GM18951 (cell line): Measurements from ENCODE around the gene SKI.
"Not testable (repeated sequence)": the region's sequence is repeated elsewhere in the genome, so short reads cannot be mapped to it uniquely, and the experiment has no call there.

Experiments used
- POLR2A ChIP-seq: IDR thresholded peaks from 4 replicates; pipeline ENCODE4 v1.6.1; 2011; ENCODE audit warnings: mild to moderate bottlenecking; ENCODE audit not compliant: insufficient read length, insufficient read depth; ENCODE audit errors: extremely low read depth
- in situ Hi-C: fragments of 300-500 bp; cut with MboI; formaldehyde crosslinking; loops from one replicate; pipeline ENCODE4 v1.12.0; 2022; ENCODE audit warnings: low sequenced_read_pairs, mixed read lengths, inconsistent platforms; ENCODE audit not compliant: unreplicated experiment

Gene SKI

GRCh38 chr1:2288311-2288710 is 60.2 kb downstream of the SKI start:
- in situ Hi-C loops = no loop called here
- TF ChIP-seq POLR2A = no peak

GRCh38 chr1:2288816-2289536 is 60.9 kb downstream of the SKI start:
- in situ Hi-C loops = no loop called here
- no peak for TF ChIP-seq POLR2A

- in situ Hi-C loops = no loop called here
- no peak for TF ChIP-seq POLR2A
Measured at GRCh38 chr1:2289607-2290006, 61.5 kb downstream of the SKI start.

- TF ChIP-seq POLR2A = no peak
- in situ Hi-C loops = no loop called here
Measured at GRCh38 chr1:2290171-2290578, 62.1 kb downstream of the SKI start.

GRCh38 chr1:2290595-2291510 is 62.7 kb downstream of the SKI start:
- in situ Hi-C loops = no loop called here
- no peak for TF ChIP-seq POLR2A

DNA sequence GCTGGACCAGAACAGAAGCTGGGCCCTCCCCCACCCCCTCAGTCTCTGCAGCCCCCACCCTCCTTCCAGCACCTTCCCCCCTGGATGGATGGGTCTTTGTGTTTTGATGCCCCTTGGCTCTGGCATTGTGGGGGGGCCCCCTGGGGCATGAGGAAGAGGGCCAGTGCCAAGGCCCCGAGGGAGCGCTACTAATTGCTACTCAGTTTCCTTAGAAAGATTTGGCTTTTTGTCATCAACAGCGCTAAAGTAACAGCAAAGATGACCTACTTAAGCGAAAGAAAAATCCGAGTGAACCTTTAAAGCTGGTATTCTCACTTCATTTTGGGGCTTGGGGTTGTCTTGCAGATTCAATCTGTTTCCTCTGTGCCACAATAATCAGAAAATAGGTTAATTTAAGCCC is 63.5 kb downstream of the SKI start:
- no peak for TF ChIP-seq POLR2A
- in situ Hi-C loops = no loop called here

DNA sequence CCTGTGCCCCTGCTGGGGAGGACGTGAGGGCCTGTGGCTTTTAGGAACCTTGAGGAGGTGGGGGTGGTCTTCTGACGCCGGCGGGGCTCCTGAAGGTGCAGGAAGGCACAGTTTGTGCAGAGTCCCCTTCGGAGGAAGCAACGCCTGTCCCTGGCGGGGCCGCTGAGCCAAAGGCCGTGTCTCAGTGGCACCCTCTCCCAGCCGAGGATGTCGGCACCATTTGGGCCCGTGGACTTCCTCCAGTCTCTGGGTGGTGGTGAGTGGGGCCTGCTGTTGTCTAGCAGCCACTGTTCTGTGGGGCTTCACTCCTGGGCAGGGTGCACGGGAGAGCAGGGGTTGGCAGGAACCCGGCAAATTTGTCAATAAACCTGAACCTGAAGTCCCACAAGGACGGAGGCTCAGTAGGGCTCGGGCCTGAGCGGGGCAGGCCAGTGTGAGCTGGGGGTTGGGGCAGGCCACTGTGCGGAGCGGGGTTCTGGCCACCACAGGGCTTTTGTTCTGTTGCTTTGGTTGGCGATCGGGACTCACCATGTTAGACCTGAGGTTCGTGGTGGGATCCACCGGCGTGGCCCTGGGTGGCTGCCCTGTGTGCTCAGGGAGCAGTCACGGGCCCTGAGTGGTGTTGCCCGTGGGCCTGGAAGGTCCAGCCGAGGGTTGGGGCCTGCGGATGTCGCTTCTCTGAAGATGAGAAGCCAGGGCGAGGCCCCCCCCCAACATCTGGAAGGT is 64.8 kb downstream of the SKI start:
- no peak for TF ChIP-seq POLR2A
- in situ Hi-C loops = no loop called here

- in situ Hi-C loops = no loop called here
- TF ChIP-seq POLR2A = no peak
Measured at GRCh38 chr1:2294033-2294724, 66.1 kb downstream of the SKI start.

GRCh38 chr1:2294725-2295078 is 66.6 kb downstream of the SKI start:
- no peak for TF ChIP-seq POLR2A
- in situ Hi-C loops = no loop called here

DNA sequence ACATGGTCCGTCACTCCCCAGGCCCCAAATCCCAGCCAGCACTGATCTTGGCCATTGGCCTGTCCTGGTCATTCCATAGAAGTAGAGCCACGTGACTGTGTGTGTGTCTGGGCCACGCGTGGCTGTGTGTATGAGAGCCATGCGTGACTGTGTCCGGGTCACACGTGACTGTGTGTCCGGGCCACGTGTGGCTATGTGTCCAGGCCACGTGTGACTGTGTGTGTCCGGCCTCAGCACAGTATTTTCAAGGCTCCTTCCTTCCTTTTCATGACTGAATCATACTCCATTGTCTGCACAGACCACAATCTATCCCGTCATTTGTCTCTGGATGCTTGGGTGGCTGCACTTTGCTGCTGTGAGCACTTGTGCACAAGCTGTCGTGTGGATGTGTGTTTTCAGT is 67.4 kb downstream of the SKI start:
- TF ChIP-seq POLR2A = no peak
- in situ Hi-C loops = no loop called here

- in situ Hi-C loops = not testable (repeated sequence)
Measured at GRCh38 chr1:2296211-2296610, 68.1 kb downstream of the SKI start.

GRCh38 chr1:2296614-2297013 is 68.5 kb downstream of the SKI start:
- no peak for TF ChIP-seq POLR2A
- in situ Hi-C loops = no loop called here

DNA sequence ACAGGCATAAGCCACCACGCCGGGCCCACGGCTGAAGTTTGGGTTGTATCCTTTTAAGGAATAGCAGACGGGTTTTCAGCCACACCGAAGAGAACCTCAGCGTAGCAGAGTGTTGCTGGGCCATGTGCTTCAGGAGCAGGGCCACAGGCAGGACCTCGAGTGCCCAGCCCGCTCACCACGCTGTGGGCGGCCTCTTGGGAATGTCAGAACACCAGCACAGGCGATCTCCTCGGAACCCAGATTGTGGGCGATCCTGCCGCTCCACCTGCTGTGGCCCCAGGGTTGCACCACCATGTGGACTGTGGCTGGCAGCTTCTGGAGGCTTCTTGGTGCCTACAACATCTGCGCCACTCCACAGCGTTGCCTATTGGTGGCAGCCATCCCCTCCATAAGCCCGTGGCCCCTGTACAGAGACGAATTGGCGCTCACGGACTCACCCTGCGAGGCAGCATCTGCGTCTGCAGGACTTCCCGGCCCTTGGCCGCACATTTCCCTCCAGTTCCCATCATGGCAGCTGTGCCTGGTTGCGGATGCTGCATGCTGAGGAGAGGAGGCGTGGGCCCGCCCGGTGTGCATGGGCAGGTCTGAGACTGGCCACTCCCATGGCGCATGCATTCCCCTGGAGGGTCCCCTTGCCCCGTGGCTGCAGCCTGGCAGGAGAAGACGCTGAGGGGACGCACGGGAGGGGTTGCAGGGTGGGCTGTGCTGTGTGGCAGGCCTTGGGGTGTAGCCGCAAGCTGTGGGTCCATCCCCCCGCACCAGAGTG is 69.3 kb downstream of the SKI start:
- no peak for TF ChIP-seq POLR2A
- in situ Hi-C loops = no loop called here

DNA sequence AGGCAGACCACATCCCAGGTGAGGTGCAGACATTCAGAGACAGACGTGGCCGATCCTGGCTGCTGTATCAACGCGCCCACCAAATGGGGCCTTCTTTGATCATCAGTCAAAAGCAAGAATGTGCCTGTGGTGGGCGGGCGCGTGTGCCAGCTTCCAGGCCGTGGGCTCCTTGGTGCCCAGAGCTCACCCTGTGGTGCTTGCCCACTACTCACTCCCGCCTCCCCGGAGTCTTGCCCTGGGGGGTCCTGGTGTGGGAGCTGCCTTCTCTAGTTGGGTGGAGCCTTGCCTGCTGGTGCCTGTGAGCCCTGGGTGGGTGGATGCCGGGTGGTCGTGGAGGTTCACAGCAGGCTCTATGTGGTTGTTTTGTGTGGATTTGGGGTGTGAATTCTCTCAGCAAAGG is 70.6 kb downstream of the SKI start:
- no peak for TF ChIP-seq POLR2A
- in situ Hi-C loops = no loop called here
